GM21367 (cell line): Measurements from ENCODE around the gene CYP39A1.
A peak's percentile ranks its signal among the peaks of the same experiment; 100 is the strongest.

Experiments
- ATAC-seq: cut with Tn5 transposase; IDR thresholded peaks from one replicate; pipeline ENCODE4 v1.9.1; 2021; ENCODE audit not compliant: unreplicated experiment

Gene CYP39A1

GRCh38 chr6:46652603-46653438, at the start of gene CYP39A1, which contains the start of gene SLC25A27:
TSS of gene CYP39A1 (minus strand) at chr6:46652818. CDS start at chr6:46652582, 236 bp downstream.
TSS of gene SLC25A27 (plus strand) at chr6:46652975. CDS start at chr6:46653193, 218 bp downstream.
- peak; percentile 100 for ATAC-seq

GRCh38 chr6:46699970-46700369, 47.4 kb upstream of the CYP39A1 start:
- ATAC-seq, result no peak

- ATAC-seq, result no peak
These were observed 38.4 kb upstream of the CYP39A1 start for GRCh38 chr6:46690911-46691451.

- ATAC-seq, result no peak
These were observed 37.6 kb upstream of the CYP39A1 start for GRCh38 chr6:46690141-46690755.

- no peak for ATAC-seq
These were observed 37.0 kb upstream of the CYP39A1 start for GRCh38 chr6:46689657-46690056.

GRCh38 chr6:46688966-46689335, 36.3 kb upstream of the CYP39A1 start:
- ATAC-seq, result no peak

GRCh38 chr6:46688117-46688965, 35.7 kb upstream of the CYP39A1 start:
- no peak for ATAC-seq

GRCh38 chr6:46687619-46688097, 35.0 kb upstream of the CYP39A1 start, which contains the start of gene TDRD6:
TSS of gene TDRD6 (plus strand) at chr6:46687885. CDS start at chr6:46688129, 244 bp downstream.
- ATAC-seq, result no peak

- ATAC-seq, result no peak
These were observed 32.2 kb upstream of the CYP39A1 start for GRCh38 chr6:46684771-46685170.

- ATAC-seq, result no peak
These were observed 24.7 kb upstream of the CYP39A1 start for GRCh38 chr6:46677314-46677654.

- no peak for ATAC-seq
These were observed 24.1 kb upstream of the CYP39A1 start for GRCh38 chr6:46676604-46677313.

- no peak for ATAC-seq
These were observed 21.8 kb upstream of the CYP39A1 start for GRCh38 chr6:46674410-46674809.

GRCh38 chr6:46667377-46667776, 14.8 kb upstream of the CYP39A1 start:
- ATAC-seq, result no peak

GRCh38 chr6:46661483-46661882, 8.9 kb upstream of the CYP39A1 start:
- ATAC-seq, result no peak

- ATAC-seq, result no peak
These were observed 5.0 kb upstream of the CYP39A1 start for GRCh38 chr6:46657642-46658041.

- ATAC-seq, result no peak
These were observed 3.2 kb upstream of the CYP39A1 start for GRCh38 chr6:46655803-46656202.

- no peak for ATAC-seq
These were observed 999 bp upstream of the CYP39A1 start for GRCh38 chr6:46653439-46654195.

- ATAC-seq, result no peak
These were observed 401 bp downstream of the CYP39A1 start for GRCh38 chr6:46652232-46652602.

- ATAC-seq, result no peak
These were observed 802 bp downstream of the CYP39A1 start for GRCh38 chr6:46651816-46652215.

GRCh38 chr6:46651006-46651405, 1.6 kb downstream of the CYP39A1 start:
- ATAC-seq, result no peak
